ENCODE measurements around the gene IRX4. TPM values are rescaled to one million over a fixed set of nuclear protein-coding genes. Genes with fewer than 3 reads are reported as not detected.

Gene IRX4
- total and polyA plus RNA-seq, 2 experiments from 2014 or later: 0.82 to 1.7 TPM

- peaks cover 9% of the 10 kb centered on the region for H3K27me3 Mint-ChIP-seq (ENCODE audit: insufficient read depth, low read depth, poor library complexity)
- DNase-seq (ENCODE audit: low spot score) (no peak), ATAC-seq (peak; percentile 8; the same call in 1 of the 3 replicates)
- peak overlapping the region; percentile 48 for H3K4me2 ChIP-seq
- H3K36me3 ChIP-seq (ENCODE audit: insufficient read depth): no peaks in the 10 kb centered on the region
- H3K4me3 ChIP-seq: no peak overlapping the region
- H3K4me3 Mint-ChIP-seq: no peak overlapping the region; the same call in 2 of the 3 replicates
- TF ChIP-seq ZNF114 (CRISPR knock-in tag; IDR thresholded peaks at IDR 0.05): no peak
- TF ChIP-seq EZH2 (IDR thresholded peaks at IDR 0.05; ENCODE audit: low read depth, unreplicated experiment): no peak
- no peak for TF ChIP-seq CTCF (conservative IDR thresholded peaks at IDR 0.05; ENCODE audit: low read depth in 2 of 2)
- no peak for TF ChIP-seq CREB1 (CRISPR knock-in tag; IDR thresholded peaks at IDR 0.05; ENCODE audit: low read depth)
- no peak for TF ChIP-seq NANOG (IDR thresholded peaks at IDR 0.05; ENCODE audit: borderline replicate concordance)
- no peak for TF ChIP-seq JUNB (IDR thresholded peaks at IDR 0.05; ENCODE audit: unreplicated experiment)
- no peak for TF ChIP-seq EZH2phosphoT487 (IDR thresholded peaks at IDR 0.05; ENCODE audit: unreplicated experiment)
- TF ChIP-seq POLR2AphosphoS5 (IDR thresholded peaks at IDR 0.05; ENCODE audit: low read depth): no peak
- H3K36me3 Mint-ChIP-seq (ENCODE audit: low read depth): no peaks in the 10 kb centered on the region
- H2AFZ ChIP-seq: no peak overlapping the region
- no peak overlapping the region for H3K27ac Mint-ChIP-seq
- H3K9me3 Mint-ChIP-seq: no peaks in the 10 kb centered on the region
- H3K4me1 Mint-ChIP-seq: peaks cover 42% of the 10 kb centered on the region
- H3F3A ChIP-seq (replicated peaks; ENCODE audit: low read depth): no peaks in the 10 kb centered on the region
- peaks cover 20% of the 10 kb centered on the region for H3K4me1 ChIP-seq (ENCODE audit: insufficient read depth)
- no peaks in the 10 kb centered on the region for H4K20me1 ChIP-seq (replicated peaks; ENCODE audit: insufficient read depth)
- no peaks in the 10 kb centered on the region for H3K79me2 ChIP-seq (replicated peaks; ENCODE audit: insufficient read depth)
- H3K27ac ChIP-seq (ENCODE audit: low read depth): no peak overlapping the region
- no peaks in the 10 kb centered on the region for H3K9me2 ChIP-seq (ENCODE audit: insufficient read depth)
- no peaks in the 10 kb centered on the region for H3K27me3 ChIP-seq (ENCODE audit: insufficient read depth)
These were observed 47.9 kb downstream of the IRX4 start for GRCh38 chr5:1834721-1835429.

- no peak overlapping the region for H2AFZ ChIP-seq
- no peaks in the 10 kb centered on the region for H3K27me3 ChIP-seq (ENCODE audit: insufficient read depth)
- H3K4me2 ChIP-seq: peak overlapping the region; percentile 48; the same call in 1 of the 2 replicates
- DNase-seq (ENCODE audit: low spot score) (no peak), ATAC-seq (no peak; the same call in 2 of the 3 replicates)
- Mint-ChIP-seq H3K4me1 (peaks cover 42% of the 10 kb centered on the region), H3K4me3 (no peak overlapping the region), H3K27me3 (ENCODE audit: insufficient read depth, low read depth, poor library complexity) (peaks cover 9% of the 10 kb centered on the region), H3K36me3 (ENCODE audit: low read depth) (no peaks in the 10 kb centered on the region), H3K9me3 (no peaks in the 10 kb centered on the region), H3K27ac (no peak overlapping the region)
- H3K36me3 ChIP-seq (ENCODE audit: insufficient read depth): no peaks in the 10 kb centered on the region
- H3K9me2 ChIP-seq (ENCODE audit: insufficient read depth): no peaks in the 10 kb centered on the region
- H3K4me3 ChIP-seq: no peak overlapping the region
- no peaks in the 10 kb centered on the region for H4K20me1 ChIP-seq (replicated peaks; ENCODE audit: insufficient read depth)
- no peak for TF ChIP-seq EZH2phosphoT487 (IDR thresholded peaks at IDR 0.05; ENCODE audit: unreplicated experiment)
- no peak for TF ChIP-seq POLR2AphosphoS5 (IDR thresholded peaks at IDR 0.05; ENCODE audit: low read depth)
- TF ChIP-seq REST (IDR thresholded peaks at IDR 0.05; ENCODE audit: unreplicated experiment): no peak
- no peak for TF ChIP-seq JUNB (IDR thresholded peaks at IDR 0.05; ENCODE audit: unreplicated experiment)
- TF ChIP-seq NANOG (IDR thresholded peaks at IDR 0.05; ENCODE audit: borderline replicate concordance): no peak
- peaks cover 20% of the 10 kb centered on the region for H3K4me1 ChIP-seq (ENCODE audit: insufficient read depth)
- H3K27ac ChIP-seq (ENCODE audit: low read depth): no peak overlapping the region
- H3K79me2 ChIP-seq (replicated peaks; ENCODE audit: insufficient read depth): no peaks in the 10 kb centered on the region
- no peaks in the 10 kb centered on the region for H3F3A ChIP-seq (replicated peaks; ENCODE audit: low read depth)
These were observed 48.6 kb downstream of the IRX4 start for GRCh38 chr5:1834022-1834551.

Measured in GM23338 (cell line).